ENCODE measurements around the gene NANS.

- no peak for TF ChIP-seq CTCF (IDR thresholded peaks at IDR 0.05; ENCODE audit: low read depth, low read length)
- TF ChIP-seq POLR2A (IDR thresholded peaks at IDR 0.05; ENCODE audit: extremely low read depth, insufficient read length), result no peak
- TF ChIP-seq MAX (IDR thresholded peaks at IDR 0.05; ENCODE audit: low read depth, low read length), result no peak
- no peak for TF ChIP-seq MYC (IDR thresholded peaks at IDR 0.05; ENCODE audit: low read depth, low read length)
These were observed 35.9 kb upstream of the NANS start for GRCh38 chr9:98020476-98021145.

Measured in NB4 (cell line).